ENCODE data around the gene INO80C.

The INO80C gene

DNA sequence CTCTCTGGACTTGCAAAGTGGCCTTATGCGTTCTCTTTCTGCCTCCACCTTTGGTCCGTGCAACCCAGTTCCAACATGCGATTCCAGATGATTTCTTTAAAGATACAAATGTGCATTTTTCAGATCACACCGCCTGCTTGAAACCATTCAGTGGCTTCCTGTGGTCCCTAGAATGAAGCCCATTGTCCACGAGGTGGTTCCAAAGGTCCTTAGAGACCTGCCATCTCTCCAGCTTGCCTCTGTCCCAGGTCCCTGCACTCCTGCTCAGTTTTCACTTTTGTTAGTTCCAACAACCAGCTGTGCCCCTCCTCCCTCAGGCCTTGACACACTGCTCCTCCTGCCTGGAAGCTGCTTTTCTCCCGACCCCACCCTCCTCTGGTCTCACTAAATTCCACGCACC, 3.6 kb upstream of the INO80C start:
- TF ChIP-seq, protein P1, sequence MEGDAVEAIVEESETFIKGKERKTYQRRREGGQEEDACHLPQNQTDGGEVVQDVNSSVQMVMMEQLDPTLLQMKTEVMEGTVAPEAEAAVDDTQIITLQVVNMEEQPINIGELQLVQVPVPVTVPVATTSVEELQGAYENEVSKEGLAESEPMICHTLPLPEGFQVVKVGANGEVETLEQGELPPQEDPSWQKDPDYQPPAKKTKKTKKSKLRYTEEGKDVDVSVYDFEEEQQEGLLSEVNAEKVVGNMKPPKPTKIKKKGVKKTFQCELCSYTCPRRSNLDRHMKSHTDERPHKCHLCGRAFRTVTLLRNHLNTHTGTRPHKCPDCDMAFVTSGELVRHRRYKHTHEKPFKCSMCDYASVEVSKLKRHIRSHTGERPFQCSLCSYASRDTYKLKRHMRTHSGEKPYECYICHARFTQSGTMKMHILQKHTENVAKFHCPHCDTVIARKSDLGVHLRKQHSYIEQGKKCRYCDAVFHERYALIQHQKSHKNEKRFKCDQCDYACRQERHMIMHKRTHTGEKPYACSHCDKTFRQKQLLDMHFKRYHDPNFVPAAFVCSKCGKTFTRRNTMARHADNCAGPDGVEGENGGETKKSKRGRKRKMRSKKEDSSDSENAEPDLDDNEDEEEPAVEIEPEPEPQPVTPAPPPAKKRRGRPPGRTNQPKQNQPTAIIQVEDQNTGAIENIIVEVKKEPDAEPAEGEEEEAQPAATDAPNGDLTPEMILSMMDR (IDR thresholded peaks at IDR 0.05; ENCODE audit: extremely low read depth, insufficient read depth, missing control alignments): no peak
- in situ Hi-C loops (cut with MboI; ENCODE audit: low pct_unique_long_range_greater_than_20kb, low sequenced_read_pairs, unreplicated experiment): no loop called here
- DNase-seq (ENCODE audit: low spot score): no peak

DNA sequence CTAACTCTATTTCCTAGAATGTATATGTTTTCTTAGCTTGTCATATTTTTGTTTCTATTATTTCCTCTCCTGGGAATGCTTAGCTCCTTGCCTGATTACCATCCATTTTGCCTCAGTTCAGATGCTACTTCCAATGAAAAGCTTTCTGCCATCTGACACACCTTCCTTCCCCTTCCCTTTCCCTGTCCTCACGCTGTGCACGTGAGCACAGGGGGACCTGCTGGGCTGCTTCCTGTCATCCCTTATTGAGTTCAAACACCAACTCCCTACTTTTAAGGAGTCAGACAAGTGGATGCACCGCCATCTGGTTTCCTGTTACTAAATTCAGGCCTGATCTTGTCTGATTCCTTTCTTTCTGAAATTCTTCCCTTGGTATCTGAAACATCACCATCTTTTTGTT, 2.4 kb upstream of the INO80C start:
- TF ChIP-seq, protein P1 (IDR thresholded peaks at IDR 0.05; ENCODE audit: extremely low read depth, insufficient read depth, missing control alignments): no peak
- in situ Hi-C loops (cut with MboI; ENCODE audit: low pct_unique_long_range_greater_than_20kb, low sequenced_read_pairs, unreplicated experiment): no loop called here
- no peak for DNase-seq (ENCODE audit: low spot score)

DNA sequence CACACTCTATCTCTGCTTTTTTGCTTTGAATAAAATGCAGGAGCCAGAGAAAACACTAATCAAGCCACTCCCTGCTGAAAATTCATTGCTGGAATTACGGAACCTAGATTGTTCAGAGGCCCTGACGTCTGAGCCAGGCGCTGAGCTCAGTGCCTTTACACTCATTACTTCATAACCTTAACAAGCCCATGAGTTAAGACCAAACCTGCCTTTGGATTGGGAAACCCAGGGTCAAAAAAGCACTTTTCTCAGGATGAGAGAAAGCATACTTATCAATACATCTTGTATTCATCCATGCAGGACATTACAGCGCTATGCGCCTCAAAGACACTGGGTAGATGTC, 762 bp downstream of the INO80C start:
- in situ Hi-C loops (cut with MboI; ENCODE audit: low pct_unique_long_range_greater_than_20kb, low sequenced_read_pairs, unreplicated experiment): no loop called here
- DNase-seq (ENCODE audit: low spot score): no peak
- TF ChIP-seq, protein P1 (IDR thresholded peaks at IDR 0.05; ENCODE audit: extremely low read depth, insufficient read depth, missing control alignments): no peak

DNA sequence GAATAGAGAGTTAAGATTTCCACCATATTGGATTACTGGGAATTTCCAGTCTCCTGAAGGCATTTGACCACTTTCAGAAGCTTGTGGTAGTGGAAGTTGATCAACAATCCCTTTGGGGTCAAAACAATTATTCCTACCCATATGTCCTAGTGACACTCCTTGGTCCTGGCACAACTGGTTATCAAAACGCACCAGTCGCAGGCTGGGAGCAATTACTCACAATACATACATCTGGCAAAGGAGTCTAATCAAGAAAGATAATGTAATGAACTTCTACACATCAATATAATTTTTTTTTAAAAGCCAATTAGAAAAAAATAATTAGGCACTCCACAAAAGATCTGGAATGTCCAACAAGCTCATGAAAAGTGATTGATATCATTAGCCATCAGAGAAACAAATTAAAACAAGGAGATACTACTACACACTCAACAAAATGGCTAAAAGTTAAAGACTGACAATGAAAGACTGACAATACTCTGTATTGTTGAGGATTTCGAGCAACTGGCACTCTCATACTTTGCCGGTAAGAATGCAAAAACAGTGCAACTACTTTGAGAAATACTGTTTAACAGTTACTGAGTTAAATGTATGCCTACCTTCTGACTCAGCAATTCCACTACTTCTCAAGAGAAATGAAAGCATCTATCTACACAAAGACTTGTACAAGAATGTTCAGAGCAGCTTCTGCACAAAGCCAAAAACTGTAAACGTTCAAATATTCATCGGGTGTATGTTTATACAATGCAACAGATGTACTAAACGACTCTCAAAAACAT, 2.0 kb downstream of the INO80C start:
- TF ChIP-seq, protein P1 (IDR thresholded peaks at IDR 0.05; ENCODE audit: extremely low read depth, insufficient read depth, missing control alignments): no peak
- in situ Hi-C loops (cut with MboI; ENCODE audit: low pct_unique_long_range_greater_than_20kb, low sequenced_read_pairs, unreplicated experiment): no loop called here
- no peak for DNase-seq (ENCODE audit: low spot score)

DNA sequence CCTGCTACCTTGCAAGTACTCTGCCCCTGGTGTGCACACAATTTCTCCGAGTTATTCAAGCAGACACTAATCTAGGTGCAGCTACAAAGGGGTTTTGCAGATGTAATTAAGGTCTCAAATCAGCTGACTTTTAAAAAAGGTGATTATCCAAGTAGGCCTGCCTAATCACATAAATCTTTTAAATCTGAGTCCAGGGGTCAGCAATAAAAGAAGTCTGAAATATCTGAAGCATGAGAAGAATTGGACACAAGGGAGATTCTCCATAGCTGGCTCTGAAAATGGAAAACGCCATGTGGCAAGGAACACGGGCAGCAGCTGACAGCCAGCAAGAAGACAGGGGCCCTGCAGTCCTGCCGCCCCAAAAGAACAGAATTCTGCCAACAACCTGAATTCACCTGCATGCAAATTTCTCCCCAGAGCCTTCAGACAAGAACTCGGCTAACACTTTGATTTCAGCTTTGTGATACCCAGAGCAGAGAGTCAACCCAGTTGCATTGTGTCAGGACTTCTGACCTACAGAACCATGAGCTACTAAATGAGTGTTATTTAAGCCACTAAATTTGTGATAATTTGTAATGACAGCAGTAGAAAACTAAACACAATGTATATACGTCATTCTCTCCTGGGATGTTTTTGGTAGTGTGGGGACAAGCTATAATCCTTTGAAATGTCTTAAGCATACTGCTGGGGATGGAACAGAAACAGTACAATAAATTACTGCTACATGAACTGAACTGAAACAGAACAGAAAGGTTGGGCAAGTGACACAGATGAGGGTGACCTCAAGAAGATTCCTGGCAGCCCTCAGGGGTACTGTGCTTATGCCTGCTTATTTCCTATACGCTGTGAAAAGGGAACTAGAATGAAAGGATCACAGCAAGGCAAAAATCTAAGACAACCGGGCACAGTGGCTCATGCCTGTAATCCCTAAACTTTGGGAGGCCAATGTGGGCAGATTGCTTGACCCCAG, 3.2 kb downstream of the INO80C start:
- in situ Hi-C loops (cut with MboI; ENCODE audit: low pct_unique_long_range_greater_than_20kb, low sequenced_read_pairs, unreplicated experiment): no loop called here
- DNase-seq (ENCODE audit: low spot score): no peak
- TF ChIP-seq, protein P1 (IDR thresholded peaks at IDR 0.05; ENCODE audit: extremely low read depth, insufficient read depth, missing control alignments): no peak

DNA sequence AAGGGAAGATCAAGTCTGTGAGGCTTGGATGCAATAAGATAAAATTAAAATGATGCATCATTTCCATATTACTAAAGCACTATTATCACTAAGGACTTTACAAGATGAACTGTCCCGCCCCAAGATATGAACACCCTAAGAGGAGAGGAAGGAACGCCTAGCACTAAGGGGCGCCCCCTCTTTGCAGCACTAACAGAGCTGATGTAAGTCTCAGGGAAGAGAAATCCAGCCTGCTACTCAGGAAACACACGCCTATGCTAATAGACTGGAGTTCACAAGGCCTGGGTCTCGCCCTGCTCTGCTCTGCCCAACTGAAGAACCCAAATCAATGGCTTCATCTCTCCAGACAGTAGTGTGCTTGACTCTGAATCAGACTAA, 6.1 kb downstream of the INO80C start:
- TF ChIP-seq, protein P1 (IDR thresholded peaks at IDR 0.05; ENCODE audit: extremely low read depth, insufficient read depth, missing control alignments): no peak
- no peak for DNase-seq (ENCODE audit: low spot score)
- in situ Hi-C loops (cut with MboI; ENCODE audit: low pct_unique_long_range_greater_than_20kb, low sequenced_read_pairs, unreplicated experiment): no loop called here
